ENCODE results near the gene SUMO1.
A peak's percentile ranks its signal among the peaks of the same experiment; 100 is the strongest.

The SUMO1 gene

GRCh38 chr2:202193881-202194353 is 44.5 kb downstream of the SUMO1 start:
- no peak overlapping the region for H3K9ac ChIP-seq (ENCODE audit: low read length)
- no peaks in the 10 kb centered on the region for H3K4me1 ChIP-seq (ENCODE audit: control insufficient read depth, low read depth, low read length)
- H3K27me3 ChIP-seq (ENCODE audit: control insufficient read depth, insufficient read depth, low read length): no peaks in the 10 kb centered on the region
- H3K9me3 ChIP-seq (ENCODE audit: control insufficient read depth, low read depth, low read length): no peaks in the 10 kb centered on the region
- no peak overlapping the region for H3K27ac ChIP-seq (ENCODE audit: low read length)
- H3K4me3 ChIP-seq (ENCODE audit: low read length): no peak overlapping the region
- H3K36me3 ChIP-seq (ENCODE audit: control insufficient read depth, low read depth, low read length): no peaks in the 10 kb centered on the region

DNA sequence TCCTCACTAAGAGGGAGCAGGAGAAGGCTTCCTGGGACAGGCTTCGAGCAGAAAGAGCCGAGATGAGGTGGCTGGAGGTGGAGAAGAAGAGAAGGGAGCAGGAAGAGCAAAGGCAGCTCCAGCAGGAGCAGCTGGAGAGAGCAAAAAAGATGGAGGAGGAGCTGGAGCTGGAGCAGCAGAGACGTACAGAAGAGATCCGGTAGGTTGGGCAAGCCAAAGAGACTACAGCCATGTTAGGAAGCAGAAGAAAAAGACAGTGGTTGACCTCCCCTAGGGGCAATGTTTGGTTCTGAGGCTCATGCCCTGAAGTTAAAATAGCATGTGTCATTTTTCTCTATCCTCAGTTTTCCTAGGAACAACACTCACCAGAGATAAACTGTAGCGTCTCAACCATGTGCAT is 45.1 kb downstream of the SUMO1 start:
- Histone ChIP-seq H3K4me3 (ENCODE audit: low read length) (no peak overlapping the region), H3K36me3 (ENCODE audit: control insufficient read depth, low read depth, low read length) (no peaks in the 10 kb centered on the region), H3K27me3 (ENCODE audit: control insufficient read depth, insufficient read depth, low read length) (no peaks in the 10 kb centered on the region), H3K27ac (ENCODE audit: low read length) (no peak overlapping the region), H3K9ac (ENCODE audit: low read length) (no peak overlapping the region), H3K4me1 (ENCODE audit: control insufficient read depth, low read depth, low read length) (no peaks in the 10 kb centered on the region), H3K9me3 (ENCODE audit: control insufficient read depth, low read depth, low read length) (no peaks in the 10 kb centered on the region)

- no peaks in the 10 kb centered on the region for H3K9me3 ChIP-seq (ENCODE audit: control insufficient read depth, low read depth, low read length)
- no peaks in the 10 kb centered on the region for H3K36me3 ChIP-seq (ENCODE audit: control insufficient read depth, low read depth, low read length)
- no peak overlapping the region for H3K4me3 ChIP-seq (ENCODE audit: low read length)
- H3K4me1 ChIP-seq (ENCODE audit: control insufficient read depth, low read depth, low read length): no peaks in the 10 kb centered on the region
- H3K9ac ChIP-seq (ENCODE audit: low read length): no peak overlapping the region
- no peaks in the 10 kb centered on the region for H3K27me3 ChIP-seq (ENCODE audit: control insufficient read depth, insufficient read depth, low read length)
- H3K27ac ChIP-seq (ENCODE audit: low read length): no peak overlapping the region
Observed at GRCh38 chr2:202187570-202187969, 50.8 kb downstream of the SUMO1 start.

- Histone ChIP-seq H3K4me1 (ENCODE audit: control insufficient read depth, low read depth, low read length) (no peaks in the 10 kb centered on the region), H3K27ac (ENCODE audit: low read length) (no peak overlapping the region), H3K36me3 (ENCODE audit: control insufficient read depth, low read depth, low read length) (no peaks in the 10 kb centered on the region), H3K9me3 (ENCODE audit: control insufficient read depth, low read depth, low read length) (no peaks in the 10 kb centered on the region), H3K4me3 (ENCODE audit: low read length) (no peak overlapping the region), H3K9ac (ENCODE audit: low read length) (no peak overlapping the region), H3K27me3 (ENCODE audit: control insufficient read depth, insufficient read depth, low read length) (no peaks in the 10 kb centered on the region)
Observed at GRCh38 chr2:202186641-202187202, 51.7 kb downstream of the SUMO1 start.

- Histone ChIP-seq H3K36me3 (ENCODE audit: control insufficient read depth, low read depth, low read length) (no peaks in the 10 kb centered on the region), H3K27ac (ENCODE audit: low read length) (no peak overlapping the region), H3K9me3 (ENCODE audit: control insufficient read depth, low read depth, low read length) (no peaks in the 10 kb centered on the region), H3K27me3 (ENCODE audit: control insufficient read depth, insufficient read depth, low read length) (no peaks in the 10 kb centered on the region), H3K4me3 (ENCODE audit: low read length) (no peak overlapping the region), H3K4me1 (ENCODE audit: control insufficient read depth, low read depth, low read length) (no peaks in the 10 kb centered on the region), H3K9ac (ENCODE audit: low read length) (no peak overlapping the region)
Observed at GRCh38 chr2:202185156-202185555, 53.2 kb downstream of the SUMO1 start.

- Histone ChIP-seq H3K9ac (ENCODE audit: low read length) (no peak overlapping the region), H3K9me3 (ENCODE audit: control insufficient read depth, low read depth, low read length) (no peaks in the 10 kb centered on the region), H3K27me3 (ENCODE audit: control insufficient read depth, insufficient read depth, low read length) (no peaks in the 10 kb centered on the region), H3K27ac (ENCODE audit: low read length) (no peak overlapping the region), H3K4me1 (ENCODE audit: control insufficient read depth, low read depth, low read length) (no peaks in the 10 kb centered on the region), H3K4me3 (ENCODE audit: low read length) (no peak overlapping the region), H3K36me3 (ENCODE audit: control insufficient read depth, low read depth, low read length) (no peaks in the 10 kb centered on the region)
Observed at GRCh38 chr2:202184557-202184956, 53.8 kb downstream of the SUMO1 start.

GRCh38 chr2:202178346-202178958 is 59.9 kb downstream of the SUMO1 start:
- no peaks in the 10 kb centered on the region for H3K4me1 ChIP-seq (ENCODE audit: control insufficient read depth, low read depth, low read length)
- H3K27ac ChIP-seq (ENCODE audit: low read length): no peak overlapping the region
- H3K36me3 ChIP-seq (ENCODE audit: control insufficient read depth, low read depth, low read length): no peaks in the 10 kb centered on the region
- H3K27me3 ChIP-seq (ENCODE audit: control insufficient read depth, insufficient read depth, low read length): no peaks in the 10 kb centered on the region
- no peak overlapping the region for H3K9ac ChIP-seq (ENCODE audit: low read length)
- H3K4me3 ChIP-seq (ENCODE audit: low read length): no peak overlapping the region
- no peaks in the 10 kb centered on the region for H3K9me3 ChIP-seq (ENCODE audit: control insufficient read depth, low read depth, low read length)

GRCh38 chr2:202172439-202173211 is 65.8 kb downstream of the SUMO1 start:
- H3K27me3 ChIP-seq (ENCODE audit: control insufficient read depth, insufficient read depth, low read length): peaks cover 31% of the 10 kb centered on the region
- H3K4me1 ChIP-seq (ENCODE audit: control insufficient read depth, low read depth, low read length): peaks cover 5% of the 10 kb centered on the region
- no peak overlapping the region for H3K27ac ChIP-seq (ENCODE audit: low read length)
- H3K36me3 ChIP-seq (ENCODE audit: control insufficient read depth, low read depth, low read length): no peaks in the 10 kb centered on the region
- no peaks in the 10 kb centered on the region for H3K9me3 ChIP-seq (ENCODE audit: control insufficient read depth, low read depth, low read length)
- H3K4me3 ChIP-seq (ENCODE audit: low read length): no peak overlapping the region
- no peak overlapping the region for H3K9ac ChIP-seq (ENCODE audit: low read length)

DNA sequence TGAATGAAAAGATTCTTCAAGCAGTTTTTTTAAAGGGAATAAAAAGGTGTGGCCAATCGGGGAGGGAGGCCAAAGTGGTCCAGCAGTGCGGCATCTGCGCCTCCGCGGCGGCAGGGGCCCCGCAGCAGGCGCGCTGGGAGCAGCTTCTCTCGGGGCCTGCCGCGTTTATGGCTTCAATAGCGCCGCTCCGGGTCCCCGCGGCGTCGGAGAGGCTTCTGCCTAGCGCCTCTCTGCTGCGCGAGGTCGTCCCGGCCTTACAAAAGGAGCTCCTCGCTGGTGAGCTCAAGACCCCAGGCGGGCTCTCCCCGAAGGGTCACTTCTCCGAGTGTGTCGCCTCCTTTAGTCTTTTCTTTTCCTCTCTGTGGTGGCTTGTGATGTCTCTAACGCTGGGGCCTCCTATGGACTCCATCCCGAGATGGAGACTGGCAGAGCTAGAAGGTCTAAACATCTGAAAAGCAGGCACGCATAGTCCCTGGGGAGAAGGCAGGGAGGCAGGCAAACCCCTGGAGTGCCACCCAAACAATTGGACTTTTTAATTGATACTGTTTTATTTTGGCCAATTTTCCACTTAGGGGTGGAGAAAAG is 67.1 kb downstream of the SUMO1 start:
- no peak overlapping the region for H3K27ac ChIP-seq (ENCODE audit: low read length)
- H3K9me3 ChIP-seq (ENCODE audit: control insufficient read depth, low read depth, low read length): no peaks in the 10 kb centered on the region
- H3K27me3 ChIP-seq (ENCODE audit: control insufficient read depth, insufficient read depth, low read length): peaks cover 31% of the 10 kb centered on the region
- H3K4me1 ChIP-seq (ENCODE audit: control insufficient read depth, low read depth, low read length): peaks cover 5% of the 10 kb centered on the region
- H3K9ac ChIP-seq (ENCODE audit: low read length): no peak overlapping the region
- H3K36me3 ChIP-seq (ENCODE audit: control insufficient read depth, low read depth, low read length): no peaks in the 10 kb centered on the region
- peak overlapping the region; percentile 30 for H3K4me3 ChIP-seq (ENCODE audit: low read length)

DNA sequence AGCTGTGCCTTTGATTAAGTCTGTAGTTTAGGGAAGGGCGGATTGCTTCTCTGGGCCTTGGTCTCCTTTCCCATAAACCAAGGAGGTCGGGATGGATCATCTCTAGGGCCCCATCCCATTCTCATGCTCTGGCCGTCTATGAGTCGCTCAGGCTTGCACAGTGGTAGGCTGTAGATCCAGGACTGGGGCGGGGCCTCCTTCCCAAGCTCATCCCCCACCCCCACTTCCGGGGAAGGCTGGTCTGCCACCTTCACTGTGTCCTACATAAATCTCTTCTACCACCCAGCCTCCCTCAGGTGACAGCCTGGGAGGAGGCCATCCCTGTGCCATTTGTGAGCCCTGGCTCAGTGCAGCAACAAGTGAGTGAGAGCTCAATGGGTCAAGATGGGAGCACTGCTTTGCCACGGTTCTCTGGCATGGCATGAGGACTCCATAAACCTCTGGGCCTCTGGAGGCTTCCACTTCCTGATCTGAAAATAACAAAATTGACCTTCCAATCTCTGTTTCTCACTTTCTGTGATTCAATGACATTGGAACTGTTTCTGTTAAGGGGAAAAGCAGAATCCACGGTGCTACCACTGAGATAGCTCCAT is 68.5 kb downstream of the SUMO1 start:
- Histone ChIP-seq H3K9me3 (ENCODE audit: control insufficient read depth, low read depth, low read length) (no peaks in the 10 kb centered on the region), H3K36me3 (ENCODE audit: control insufficient read depth, low read depth, low read length) (no peaks in the 10 kb centered on the region), H3K4me3 (ENCODE audit: low read length) (no peak overlapping the region), H3K4me1 (ENCODE audit: control insufficient read depth, low read depth, low read length) (peaks cover 5% of the 10 kb centered on the region), H3K27me3 (ENCODE audit: control insufficient read depth, insufficient read depth, low read length) (peaks cover 31% of the 10 kb centered on the region), H3K27ac (ENCODE audit: low read length) (no peak overlapping the region), H3K9ac (ENCODE audit: low read length) (no peak overlapping the region)

GRCh38 chr2:202169131-202169530 is 69.3 kb downstream of the SUMO1 start:
- no peak overlapping the region for H3K9ac ChIP-seq (ENCODE audit: low read length)
- peaks cover 5% of the 10 kb centered on the region for H3K4me1 ChIP-seq (ENCODE audit: control insufficient read depth, low read depth, low read length)
- peaks cover 31% of the 10 kb centered on the region for H3K27me3 ChIP-seq (ENCODE audit: control insufficient read depth, insufficient read depth, low read length)
- no peaks in the 10 kb centered on the region for H3K9me3 ChIP-seq (ENCODE audit: control insufficient read depth, low read depth, low read length)
- H3K27ac ChIP-seq (ENCODE audit: low read length): no peak overlapping the region
- no peaks in the 10 kb centered on the region for H3K36me3 ChIP-seq (ENCODE audit: control insufficient read depth, low read depth, low read length)
- no peak overlapping the region for H3K4me3 ChIP-seq (ENCODE audit: low read length)
